DMS153 treated with DMSO at 0.1 percent for 48 hours (cell line): ENCODE data around the gene NNAT.

Experiments
- DNase-seq: peaks from one replicate; lab custom pipeline; 2025; ENCODE audit not compliant: unreplicated experiment; lab: John Stamatoyannopoulos, UW

Gene NNAT

DNA sequence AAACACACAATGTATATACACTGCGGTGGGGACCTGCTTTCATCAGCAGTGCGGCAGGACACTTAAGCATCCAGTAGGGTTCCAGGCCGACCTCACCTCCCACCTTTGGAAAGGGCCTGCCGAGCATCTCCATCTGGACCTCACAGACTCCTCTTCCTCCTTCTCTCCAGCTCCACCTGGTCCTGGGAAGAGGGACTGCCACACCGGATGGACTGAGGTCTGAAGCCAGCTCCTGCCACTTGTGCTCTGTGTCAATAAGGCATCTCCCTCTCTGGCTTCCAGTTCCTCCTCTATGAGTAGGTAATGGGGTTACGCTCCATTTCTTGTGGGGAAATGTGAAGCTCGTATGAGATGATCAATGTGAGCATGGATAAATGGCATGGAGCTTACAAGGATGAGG lies 19.1 kb upstream of the NNAT start:
- peak; percentile 39 for DNase-seq

DNA sequence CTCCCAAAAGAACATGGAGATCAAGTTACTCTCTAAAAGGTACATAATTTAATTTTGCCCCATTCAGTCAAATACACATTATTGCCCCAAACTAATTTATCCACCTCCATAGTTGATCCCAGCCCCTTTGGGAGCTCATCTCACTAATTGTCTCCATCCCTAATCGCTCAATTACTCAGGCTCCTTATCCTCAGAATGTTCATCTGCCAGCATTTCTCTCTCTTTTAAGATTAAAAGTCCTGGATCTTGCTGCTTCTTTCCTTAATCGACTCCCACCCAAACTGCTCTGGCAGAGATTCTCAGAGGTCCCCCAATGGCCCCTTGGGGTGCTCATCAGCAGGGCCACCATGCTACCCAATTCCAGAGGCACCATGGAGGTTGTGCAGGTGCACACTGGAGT lies 18.4 kb upstream of the NNAT start:
- no peak for DNase-seq

DNA sequence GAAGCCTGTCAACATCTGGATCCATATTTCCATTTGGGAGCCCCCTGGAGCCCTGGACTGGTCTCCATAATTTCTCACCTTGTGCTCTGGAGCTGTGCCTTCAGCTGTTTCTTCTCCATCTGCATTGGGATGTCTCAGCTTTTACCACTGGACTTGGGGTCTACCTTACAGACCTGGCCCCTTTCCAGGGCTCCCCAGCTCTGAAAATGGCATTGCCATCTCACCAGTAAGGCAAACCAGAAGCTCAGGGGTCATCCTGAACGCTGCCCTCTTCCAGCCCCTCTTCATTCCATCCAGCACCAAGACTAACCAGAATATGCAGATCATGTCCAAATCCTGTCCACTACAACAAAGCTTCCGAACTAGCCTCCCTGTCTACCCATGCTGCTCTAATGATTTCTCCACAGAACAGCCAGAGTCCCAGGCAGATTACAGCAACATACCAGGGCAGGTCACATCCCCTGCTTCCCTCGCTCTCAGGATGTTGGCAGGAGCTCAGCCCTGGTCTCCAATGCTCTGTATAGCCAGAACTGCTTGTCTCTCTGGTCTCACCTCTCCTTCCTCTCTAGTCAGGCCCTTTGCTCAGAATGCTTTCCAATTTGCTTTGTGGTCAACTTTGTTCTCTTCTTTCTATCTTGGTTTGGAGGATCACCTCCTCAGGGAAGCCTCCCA lies 17.7 kb upstream of the NNAT start:
- DNase-seq: no peak

DNA sequence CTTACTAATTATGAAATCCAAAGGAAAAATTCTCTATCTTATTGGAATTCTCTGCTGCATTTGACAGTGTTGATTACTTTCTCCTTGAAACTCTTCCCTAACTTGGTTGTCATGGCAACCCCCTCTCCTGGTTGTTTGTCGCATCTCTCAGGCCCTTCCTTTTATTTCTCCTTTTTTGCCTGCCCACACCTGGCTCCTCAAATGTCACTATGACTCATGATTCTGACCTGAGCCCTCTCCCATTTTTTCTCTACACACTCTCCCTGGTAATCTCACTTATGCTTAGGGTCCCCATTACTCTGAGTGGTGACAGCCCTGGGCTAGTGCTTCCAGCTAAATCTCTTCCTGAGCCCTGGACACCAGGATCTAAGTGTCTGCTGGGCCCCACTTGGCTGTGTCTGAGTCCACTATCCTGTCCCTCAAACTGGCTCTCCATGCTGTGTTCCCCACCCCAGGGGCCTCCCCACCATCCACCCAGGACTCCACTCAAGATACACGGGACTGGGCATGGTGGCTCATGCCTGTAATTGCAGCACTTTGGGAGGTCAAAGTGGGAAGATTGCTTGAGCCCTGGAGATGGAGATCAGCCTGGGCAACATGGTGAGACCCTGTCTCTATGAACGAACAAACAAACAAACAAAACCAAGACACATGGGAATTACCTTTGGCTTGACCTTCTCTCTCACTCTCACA lies 16.5 kb upstream of the NNAT start:
- no peak for DNase-seq

DNA sequence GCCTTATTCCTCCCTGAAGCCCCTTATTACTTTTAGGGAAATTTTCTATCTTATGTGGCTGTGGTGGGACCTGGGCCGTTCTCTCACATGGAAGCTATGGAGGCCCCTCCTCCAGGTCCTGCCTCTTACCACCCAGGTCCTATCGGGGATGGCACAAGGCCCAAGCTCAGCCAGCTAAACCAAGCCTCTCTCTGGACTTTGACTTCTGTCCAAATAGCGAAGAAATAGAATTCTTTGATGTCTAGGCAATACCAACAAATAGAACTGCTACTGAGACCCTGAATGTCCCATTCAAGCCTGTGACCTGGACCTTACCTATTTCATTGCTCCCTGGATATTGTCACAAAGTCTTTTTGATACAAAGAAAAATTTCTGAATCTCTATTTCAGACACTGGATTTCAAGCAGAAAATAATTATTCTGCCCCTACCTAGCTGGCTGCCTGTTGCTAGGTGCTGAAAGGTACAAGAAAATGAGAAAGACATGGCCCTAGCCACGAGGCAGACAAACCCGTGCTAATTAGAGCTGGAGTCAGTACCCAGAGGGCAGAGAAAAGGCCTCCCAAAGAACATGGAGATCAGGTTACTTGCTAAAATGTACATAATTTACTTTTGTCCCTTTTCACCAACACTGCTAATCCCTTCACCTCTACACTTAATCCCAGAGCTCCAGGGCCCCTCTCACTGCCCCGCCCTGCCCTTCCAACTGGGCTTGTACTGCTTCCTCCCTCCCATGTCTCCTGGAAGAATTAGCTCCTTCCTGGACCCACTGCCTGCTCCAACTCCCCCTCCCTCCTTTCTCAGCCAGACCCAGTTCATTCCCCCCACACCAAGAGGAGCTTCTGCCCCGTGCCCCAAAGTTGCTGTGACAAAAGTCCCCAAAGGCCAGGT lies 15.5 kb upstream of the NNAT start:
- DNase-seq: no peak

DNA sequence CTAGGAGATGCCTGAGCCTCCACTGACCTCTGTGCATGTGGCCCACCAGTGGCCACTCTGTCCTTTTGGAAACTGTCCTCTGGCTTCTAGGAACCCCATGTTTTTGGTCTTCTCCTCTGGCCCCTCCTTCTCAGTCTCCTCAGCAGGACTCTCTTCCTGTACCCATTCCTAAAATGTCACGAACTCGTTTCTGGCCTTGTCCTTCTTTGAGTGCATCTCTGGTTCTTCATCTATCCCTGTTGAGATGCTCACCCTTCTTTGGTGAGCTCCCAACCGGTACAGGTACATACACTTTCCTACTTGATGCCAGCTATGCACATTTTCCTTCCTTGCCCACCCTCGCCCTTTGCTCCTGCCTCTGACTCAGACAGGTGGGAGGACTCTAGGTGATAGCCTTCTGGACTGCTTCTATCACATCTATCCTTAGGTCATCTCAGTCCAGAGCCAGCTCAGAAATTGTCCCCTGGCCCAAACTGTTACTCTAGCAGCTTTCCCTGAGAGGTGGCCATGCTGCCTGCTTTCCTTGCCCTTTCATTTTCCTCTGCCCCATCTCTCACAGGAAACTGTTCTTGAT lies 14.8 kb upstream of the NNAT start:
- no peak for DNase-seq

DNA sequence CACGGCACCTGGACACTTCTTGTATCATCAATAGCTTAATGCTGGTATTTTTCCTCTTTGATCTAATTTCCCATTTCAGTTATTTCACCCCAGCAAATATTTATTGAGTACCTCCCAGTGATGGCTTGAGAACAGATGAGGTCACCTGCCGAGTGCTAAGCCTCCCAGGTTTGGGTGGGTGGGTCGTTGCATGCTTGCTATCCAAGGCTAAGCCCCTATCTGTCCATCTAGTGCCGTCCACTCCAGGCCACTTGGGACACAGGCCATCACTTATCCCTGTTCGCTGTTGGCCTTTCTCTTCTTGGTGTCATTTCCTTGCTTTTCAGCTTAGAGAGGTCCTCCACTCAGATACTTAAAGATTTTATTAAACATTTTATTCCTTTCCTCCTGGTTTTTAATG lies 10.8 kb upstream of the NNAT start:
- DNase-seq: no peak

DNA sequence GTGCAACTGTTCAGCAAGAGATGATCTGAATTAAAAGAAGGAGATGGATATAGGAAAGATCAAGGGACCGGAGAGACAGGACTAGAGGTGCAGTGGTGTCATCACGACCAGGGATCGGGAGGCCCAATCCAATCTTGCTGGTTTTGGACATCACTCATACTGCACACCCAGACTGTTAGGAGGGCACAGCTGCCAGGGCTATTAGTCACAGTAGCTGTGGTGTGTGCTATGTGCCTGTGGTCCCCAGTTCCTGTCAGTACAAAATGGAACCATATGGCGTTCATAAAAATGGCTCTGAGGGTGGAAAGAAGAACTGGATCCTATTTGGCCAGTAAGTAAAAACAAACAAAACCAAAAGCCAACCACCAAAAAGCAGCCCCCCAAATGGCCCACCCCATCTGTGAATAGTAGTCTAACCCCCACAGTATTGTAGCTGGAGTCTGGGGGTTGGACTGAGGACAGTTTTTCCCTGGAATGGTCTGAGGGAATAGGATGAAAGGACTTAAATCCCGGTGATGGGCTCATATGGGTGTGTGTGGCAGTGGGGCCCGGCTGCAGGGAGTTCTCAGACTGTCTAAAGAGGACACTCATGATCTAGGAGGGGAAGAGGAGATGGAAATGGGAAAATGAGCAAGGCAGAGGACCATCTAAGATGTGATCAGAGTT lies 9.3 kb upstream of the NNAT start:
- no peak for DNase-seq

DNA sequence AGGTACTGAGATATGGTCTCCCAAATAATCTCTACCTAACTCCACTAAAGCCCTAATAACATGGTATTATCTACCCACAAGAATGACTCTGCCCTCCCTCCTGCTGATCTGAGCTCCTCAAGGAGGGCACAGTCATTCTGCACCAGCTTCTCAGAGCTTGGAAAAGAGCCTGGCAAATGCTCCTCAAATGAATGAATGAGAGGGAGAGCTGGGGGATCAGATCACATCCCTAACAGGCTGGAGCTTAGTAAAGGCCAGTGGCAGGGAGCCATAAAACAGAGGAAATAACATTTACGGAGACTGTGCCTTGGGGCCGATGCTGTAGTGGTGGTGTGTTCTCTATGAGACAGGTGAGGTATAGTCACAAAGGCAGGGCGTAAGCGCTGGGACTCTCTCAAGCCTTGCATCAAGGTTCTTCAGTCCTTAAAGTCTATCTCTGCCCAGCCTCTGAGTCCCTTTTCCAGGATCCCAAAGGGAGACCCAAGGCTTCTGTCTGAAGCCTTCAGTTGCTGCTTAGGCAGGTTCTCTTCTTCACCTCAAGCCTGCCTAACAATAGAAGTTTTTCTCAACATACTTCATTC lies 7.2 kb upstream of the NNAT start:
- no peak for DNase-seq

DNA sequence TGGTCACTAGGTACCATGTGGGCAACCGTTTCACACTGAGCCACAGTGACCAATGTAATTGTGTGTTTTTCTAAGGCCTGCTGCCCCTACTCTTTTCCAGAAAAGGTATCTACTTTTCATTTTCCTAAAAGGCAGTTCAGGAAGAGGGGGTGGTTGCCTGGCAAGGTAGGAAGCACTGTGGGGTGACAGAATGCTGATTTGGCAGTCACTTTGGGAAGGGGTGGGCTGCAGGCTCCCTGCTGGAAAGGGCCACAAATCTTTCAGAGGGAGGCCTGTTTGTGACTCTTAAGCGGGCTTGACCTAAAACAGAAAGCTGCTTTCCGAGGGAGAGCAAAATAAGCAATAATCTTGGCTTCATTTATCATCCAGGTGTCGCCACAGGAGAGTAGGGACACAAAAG lies 5.2 kb upstream of the NNAT start:
- DNase-seq: no peak

DNA sequence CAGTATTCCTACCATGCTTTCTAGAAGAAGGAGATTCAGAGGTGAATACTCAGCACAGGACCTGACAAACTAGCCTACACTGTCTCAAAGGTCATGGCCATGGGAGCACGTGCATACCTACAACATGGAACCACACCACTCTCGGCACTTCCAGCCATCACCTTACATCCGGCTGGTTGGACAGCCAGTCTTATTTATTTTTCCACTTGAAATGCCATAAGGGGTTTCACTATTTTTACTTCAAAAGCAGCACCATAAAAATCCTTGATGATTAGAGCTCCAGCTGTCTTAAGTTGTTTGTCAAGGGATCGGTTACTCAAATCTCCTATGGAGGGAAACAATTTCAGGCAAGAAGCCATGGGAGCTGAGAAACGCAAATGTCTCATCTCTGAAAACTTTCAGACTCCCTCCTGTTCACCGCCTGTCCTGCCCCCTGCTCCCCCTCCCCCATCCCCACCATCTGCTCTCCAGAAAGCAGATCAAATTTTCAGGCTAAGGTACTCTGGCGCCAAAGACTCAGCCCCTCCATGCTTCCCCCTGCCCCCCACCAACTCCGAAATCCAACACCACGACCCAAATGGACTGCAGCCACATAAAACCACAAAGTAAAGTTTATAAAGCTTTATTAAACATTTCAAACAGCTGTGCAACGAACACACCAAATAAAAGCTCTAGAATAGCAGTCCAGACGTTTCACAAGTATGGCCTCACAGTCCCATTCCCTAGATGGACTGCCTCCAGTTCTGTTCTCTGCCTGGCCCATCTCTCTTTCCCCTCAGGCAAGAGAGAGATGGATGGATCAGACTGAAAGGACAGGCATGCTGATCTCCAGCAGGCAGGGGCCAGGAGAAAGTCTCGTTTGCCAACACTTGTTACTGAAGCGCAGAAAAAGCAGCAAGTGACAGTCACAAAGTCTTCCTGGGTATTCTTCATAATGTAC lies 4.0 kb upstream of the NNAT start:
- no peak for DNase-seq

DNA sequence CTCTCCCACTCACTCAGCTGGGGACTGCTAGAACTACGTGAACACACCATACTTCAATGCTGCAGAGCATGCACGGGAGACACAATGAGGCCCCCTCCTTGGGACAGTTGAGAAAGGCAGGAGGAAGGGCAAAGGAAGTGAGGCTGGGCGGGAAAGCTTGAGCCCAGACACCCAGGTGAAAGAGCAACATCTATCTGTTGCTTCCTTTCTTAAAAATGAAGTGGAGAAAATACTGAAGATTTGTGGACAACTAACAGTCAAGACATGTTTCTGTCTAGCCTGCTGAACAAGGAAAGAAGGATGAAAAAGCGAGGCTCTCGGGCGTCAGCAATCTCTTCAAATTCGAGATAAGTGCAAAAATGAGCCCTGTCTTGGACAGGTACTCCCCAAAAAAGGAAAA lies 3.0 kb upstream of the NNAT start:
- no peak for DNase-seq

DNA sequence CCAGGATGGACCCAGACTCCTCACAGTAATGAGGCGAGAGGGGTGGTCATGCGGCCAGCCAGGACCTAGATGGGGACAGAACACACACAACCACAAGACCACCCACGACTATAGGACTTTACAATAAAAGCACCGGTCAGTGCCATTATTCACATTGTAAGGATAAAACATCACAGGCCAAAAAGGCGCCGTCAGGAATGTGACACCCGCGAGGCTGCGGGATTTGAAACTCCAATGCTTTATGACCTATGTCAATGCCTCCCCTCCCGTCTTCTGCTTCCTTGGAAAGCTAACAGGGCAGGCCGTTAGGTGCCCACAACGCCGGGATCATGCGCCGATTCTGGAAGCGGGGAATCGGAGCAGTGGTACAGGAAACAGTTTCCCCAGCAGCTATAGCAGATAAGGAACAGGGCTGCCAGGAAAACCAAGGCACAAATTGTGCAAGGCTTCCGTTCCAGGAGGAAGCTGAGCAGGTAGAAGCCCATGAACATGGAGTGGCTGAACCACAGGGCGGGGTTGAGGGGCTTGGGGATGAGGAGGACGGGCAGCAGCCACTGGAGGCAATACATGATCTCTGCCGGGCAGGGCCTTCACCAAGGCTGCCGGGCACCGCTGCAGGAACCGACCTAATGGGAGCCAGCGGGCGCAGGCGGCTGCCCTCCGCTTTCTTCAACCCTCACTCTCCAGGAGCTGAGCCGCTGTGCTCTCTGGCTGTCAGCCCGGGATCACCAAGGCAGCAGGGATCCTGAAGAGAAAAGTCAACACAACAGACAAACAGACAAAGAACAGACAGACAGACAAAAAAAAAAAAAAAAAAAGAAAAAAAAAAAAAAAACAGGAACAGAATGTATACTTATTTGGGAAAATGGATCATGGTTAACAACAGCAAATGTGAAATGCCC lies 2.2 kb upstream of the NNAT start:
- peak; percentile 58 for DNase-seq

DNA sequence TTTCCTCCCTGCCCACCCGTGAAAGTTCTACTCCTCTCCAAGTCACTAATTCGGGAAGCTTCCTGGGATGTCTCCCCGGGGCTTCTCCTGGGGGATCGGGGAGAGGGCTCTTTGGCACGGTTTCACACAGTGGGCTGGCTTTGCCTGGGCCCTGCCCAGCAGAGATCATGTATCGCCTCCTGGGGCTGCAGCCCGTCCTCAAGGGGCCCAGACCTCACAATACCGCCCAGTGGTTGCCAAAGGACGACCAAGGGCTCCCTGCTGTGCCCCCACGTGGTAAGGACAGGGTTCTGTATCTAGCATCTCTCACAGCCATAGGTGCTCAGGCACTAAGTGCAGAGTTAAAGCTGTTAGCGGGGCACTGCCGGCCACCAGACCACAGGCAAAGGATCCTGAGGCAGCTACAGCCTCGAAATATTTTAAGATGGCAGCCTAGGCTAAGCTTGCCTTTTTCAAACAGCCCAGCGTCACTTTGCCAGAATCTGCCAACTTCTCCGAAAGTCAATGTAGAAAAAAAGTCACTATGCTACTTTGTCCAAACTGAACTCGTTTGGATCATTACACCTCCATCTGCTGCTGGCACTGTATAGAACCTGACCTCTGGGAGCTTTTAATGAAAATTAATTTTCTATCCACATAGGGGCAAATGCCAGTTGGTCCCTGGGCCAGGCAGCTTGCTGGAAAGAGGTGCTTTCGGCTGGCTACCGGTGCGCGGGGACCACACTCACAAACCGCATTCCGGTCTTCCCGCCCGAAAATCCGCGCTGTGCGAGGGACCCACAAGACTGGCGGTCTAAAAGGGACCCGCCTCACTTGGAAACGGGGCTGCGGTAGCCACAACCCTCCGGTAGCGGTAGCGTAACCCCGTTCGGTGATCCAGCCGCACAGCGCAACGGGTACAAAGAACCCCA lies 1.3 kb upstream of the NNAT start:
- DNase-seq: peak; percentile 60

DNA sequence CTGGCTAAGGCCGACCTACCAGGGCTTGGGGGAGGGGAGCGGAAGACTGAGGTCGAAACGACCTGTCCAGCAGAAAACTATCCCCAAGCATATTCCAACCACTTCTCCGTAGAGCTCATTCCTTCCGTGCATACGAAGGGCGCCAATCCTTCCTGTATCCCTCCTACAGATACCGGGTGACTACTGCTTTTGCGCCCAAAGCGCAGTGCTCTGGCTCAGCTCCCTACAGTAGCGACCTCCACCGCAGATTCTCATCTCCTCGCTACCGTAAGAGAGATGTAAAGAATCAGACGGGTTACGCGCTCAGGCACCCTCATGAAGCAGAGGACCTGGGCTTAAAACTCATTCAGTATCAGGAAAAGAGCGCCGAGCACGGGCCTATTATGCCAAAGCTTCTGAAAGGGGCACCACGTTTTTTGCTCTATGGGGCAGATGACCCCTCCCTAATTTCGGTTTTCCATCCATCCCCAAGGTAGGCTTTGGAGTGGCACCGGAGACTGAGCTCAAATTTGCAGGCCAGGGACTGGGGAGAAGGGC lies 563 bp upstream of the NNAT start:
- DNase-seq: no peak

DNA sequence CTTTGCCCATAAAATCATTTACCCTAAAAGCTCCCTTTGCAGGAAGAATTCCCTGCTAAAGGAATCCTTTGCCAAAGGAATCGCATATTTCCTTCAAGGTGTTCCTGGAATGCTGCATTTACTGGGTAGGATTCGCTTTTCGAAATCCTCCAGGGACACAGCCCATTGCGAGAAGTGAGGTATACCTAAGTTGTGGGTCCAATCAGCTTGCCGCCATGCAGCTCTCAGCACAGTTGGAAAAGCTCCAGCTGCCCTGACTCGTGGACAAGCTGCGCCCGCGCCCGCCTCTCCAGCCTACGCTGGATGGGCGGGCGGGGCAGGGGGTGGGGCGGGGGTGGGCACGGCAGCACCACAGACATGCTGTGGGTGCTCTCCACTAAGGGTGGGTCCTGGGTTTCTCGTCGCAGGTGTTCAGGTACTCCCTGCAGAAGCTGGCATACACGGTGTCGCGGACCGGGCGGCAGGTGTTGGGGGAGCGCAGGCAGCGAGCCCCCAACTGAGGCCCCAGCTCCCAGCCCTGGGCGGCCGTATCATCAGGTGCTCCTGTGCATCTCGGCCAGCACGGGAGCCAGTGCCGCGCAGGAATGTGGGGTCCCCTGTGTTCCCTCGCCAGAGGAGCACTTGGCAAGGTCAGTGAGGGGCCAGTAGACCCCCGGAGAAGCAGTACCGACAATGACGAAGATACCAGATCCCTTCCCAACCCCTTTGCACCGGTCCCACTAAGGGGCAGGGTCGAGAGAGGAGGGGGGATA lies 1.4 kb downstream of the NNAT start:
- DNase-seq: no peak

DNA sequence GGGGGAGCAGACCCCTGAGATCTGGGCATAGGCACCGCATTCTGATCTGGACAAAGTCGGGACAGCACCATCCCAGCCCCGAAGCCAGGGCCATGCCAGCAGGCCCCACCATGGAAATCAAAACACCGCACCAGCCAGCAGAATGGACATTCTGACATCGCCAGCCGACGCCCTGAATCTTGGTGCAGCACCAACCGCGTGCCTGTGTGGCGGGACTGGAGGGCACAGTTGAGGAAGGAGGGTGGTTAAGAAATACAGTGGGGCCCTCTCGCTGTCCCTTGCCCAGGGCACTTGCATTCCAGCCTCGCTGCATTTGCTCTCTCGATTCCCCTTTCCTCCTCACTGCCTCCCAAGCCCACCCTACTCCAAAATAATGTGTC lies 2.0 kb downstream of the NNAT start:
- DNase-seq: no peak
